ENCODE measurements around the gene PCDH10. TPM values are rescaled to one million over a fixed set of nuclear protein-coding genes. Genes with fewer than 3 reads are reported as not detected.

The PCDH10 gene
- total and polyA plus RNA-seq, 9 of the 15 experiments (the other 6 are each of a cell fraction or from before 2014, with no cell fraction given) = 0.04 to 1.4 (median 0.29) TPM

GRCh38 chr4:133188433-133189146 lies 39.5 kb downstream of the PCDH10 start (continued):
- TF ChIP-seq ZBTB11 (CRISPR knock-in tag; IDR thresholded peaks at IDR 0.05) (no peak), ZNF780A (CRISPR knock-in tag; IDR thresholded peaks at IDR 0.05) (no peak), SMC3 (conservative IDR thresholded peaks at IDR 0.05; ENCODE audit: insufficient read depth, low read depth, low read length) (no peak), ZFX (CRISPR knock-in tag; IDR thresholded peaks at IDR 0.05) (no peak), ZNF395 (CRISPR knock-in tag; IDR thresholded peaks at IDR 0.05) (no peak)
- TF ChIP-seq, protein P1, sequence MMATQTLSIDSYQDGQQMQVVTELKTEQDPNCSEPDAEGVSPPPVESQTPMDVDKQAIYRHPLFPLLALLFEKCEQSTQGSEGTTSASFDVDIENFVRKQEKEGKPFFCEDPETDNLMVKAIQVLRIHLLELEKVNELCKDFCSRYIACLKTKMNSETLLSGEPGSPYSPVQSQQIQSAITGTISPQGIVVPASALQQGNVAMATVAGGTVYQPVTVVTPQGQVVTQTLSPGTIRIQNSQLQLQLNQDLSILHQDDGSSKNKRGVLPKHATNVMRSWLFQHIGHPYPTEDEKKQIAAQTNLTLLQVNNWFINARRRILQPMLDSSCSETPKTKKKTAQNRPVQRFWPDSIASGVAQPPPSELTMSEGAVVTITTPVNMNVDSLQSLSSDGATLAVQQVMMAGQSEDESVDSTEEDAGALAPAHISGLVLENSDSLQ (IDR thresholded peaks at IDR 0.05) = peak; percentile 44

Measured in K562 (cell line).